IMR-90 (cell line): ENCODE results near the gene CRIM1. TPM values are rescaled to one million over a fixed set of nuclear protein-coding genes. Genes with fewer than 3 reads are reported as not detected.

Experiments
- ATAC-seq: fragments of 200-7000 bp; cut with Tn5 transposase; 2 replicates; pipeline ENCODE4 v1.9.1; 2020; ENCODE audit warnings: low read depth, mild to moderate bottlenecking, moderate library complexity
- BruUV-seq: library from RNA; stranded (reverse); fragments of 400-500 nt; replicated peaks from 2 replicates; lab custom pipeline; 2021; lab: Mats Ljungman, UMichigan
- CTCF ChIA-PET: fragments of 300-600 bp; formaldehyde crosslinking; extraction: SDS; loops from one replicate; lab custom pipeline; 2021; ENCODE audit warnings: antibody characterized with exemption; lab: Yijun Ruan, JAX
- POLR2A ChIA-PET: fragments of 300-600 bp; sonication (Branson Sonifier 250); formaldehyde crosslinking; loops from one replicate; lab custom pipeline; 2022; ENCODE audit warnings: antibody characterized with exemption; ENCODE audit not compliant: unreplicated experiment; lab: Charles Lee
- DNase-seq: peaks from one replicate; pipeline ENCODE4 v3.0.0; 2013
- H2AFZ ChIP-seq: replicated peaks from 2 replicates; pipeline ENCODE3; 2013; ENCODE audit warnings: low read length, mild to moderate bottlenecking; ENCODE audit not compliant: poor library complexity
- H2AK5ac ChIP-seq: 2 replicates; pipeline ENCODE4 v1.6.1; 2013; ENCODE audit warnings: low read depth, low read length, inconsistent platforms
- H2AK9ac ChIP-seq: replicated peaks from 2 replicates; pipeline ENCODE3; 2013; ENCODE audit warnings: mild to moderate bottlenecking, low read depth, low read length, moderate library complexity; ENCODE audit not compliant: poor library complexity
- H2BK120ac ChIP-seq: 2 replicates; pipeline ENCODE4 v1.6.1; 2013; ENCODE audit warnings: low read depth, low read length, inconsistent platforms
- H2BK15ac ChIP-seq: 3 replicates; pipeline ENCODE4 v1.6.1; 2013; ENCODE audit warnings: low read depth, low read length, inconsistent platforms
- H2BK20ac ChIP-seq: 2 replicates; pipeline ENCODE4 v1.6.1; 2013; ENCODE audit warnings: low read depth, mild to moderate bottlenecking, inconsistent platforms, low read length, moderate library complexity
- H2BK5ac ChIP-seq: 2 replicates; pipeline ENCODE4 v1.6.1; 2013; ENCODE audit warnings: mild to moderate bottlenecking, low read depth, low read length, inconsistent platforms; ENCODE audit not compliant: poor library complexity, severe bottlenecking
- H3K14ac ChIP-seq: replicated peaks from 2 replicates; pipeline ENCODE4 v1.6.1; 2013; ENCODE audit warnings: low read depth, low read length, inconsistent platforms
- H3K18ac ChIP-seq: 2 replicates; pipeline ENCODE4 v1.6.1; 2013; ENCODE audit warnings: low read depth, low read length, control low read depth
- H3K23ac ChIP-seq: 2 replicates; pipeline ENCODE4 v1.6.1; 2013; ENCODE audit warnings: low read depth, low read length, inconsistent platforms
- H3K27ac ChIP-seq: 2 replicates; pipeline ENCODE4 v1.5.1; 2013; ENCODE audit warnings: mild to moderate bottlenecking, control low read depth, low read length; ENCODE audit not compliant: insufficient read depth
- H3K27me3 ChIP-seq: 2 replicates; pipeline ENCODE4 v1.6.1; 2013; ENCODE audit warnings: low read length; ENCODE audit not compliant: control insufficient read depth, insufficient read depth
- H3K36me3 ChIP-seq: 2 replicates; pipeline ENCODE4 v1.6.1; 2013; ENCODE audit warnings: low read length, mixed read lengths; ENCODE audit not compliant: control insufficient read depth, insufficient read depth
- H3K4ac ChIP-seq: 2 replicates; pipeline ENCODE4 v1.6.1; 2013; ENCODE audit warnings: low read depth, low read length, inconsistent platforms
- H3K4me1 ChIP-seq: 2 replicates; pipeline ENCODE4 v1.6.1; 2013; ENCODE audit warnings: low read length, mixed read lengths; ENCODE audit not compliant: control insufficient read depth, insufficient read depth
- H3K4me2 ChIP-seq: 2 replicates; pipeline ENCODE4 v1.6.1; 2013; ENCODE audit warnings: low read depth, mild to moderate bottlenecking, control low read depth, low read length, moderate library complexity
- H3K4me3 ChIP-seq: 2 replicates; pipeline ENCODE4 v1.5.1; 2013; ENCODE audit warnings: low read depth, mild to moderate bottlenecking, control low read depth, low read length, moderate library complexity; ENCODE audit not compliant: insufficient read depth
- H3K56ac ChIP-seq: 2 replicates; pipeline ENCODE4 v1.6.1; 2013; ENCODE audit warnings: low read length, inconsistent platforms; ENCODE audit not compliant: insufficient read depth; ENCODE audit errors: extremely low read depth
- H3K79me1 ChIP-seq, 2 experiments: 2 replicates each; pipeline ENCODE4 v1.6.1; 2013; ENCODE audit warnings: low read length in 2 of 2, inconsistent platforms in 1 of 2, low read depth in 1 of 2
- H3K9ac ChIP-seq: 2 replicates; pipeline ENCODE4 v1.6.1; 2013; ENCODE audit warnings: low read depth, low read length, control low read depth
- H3K9me1 ChIP-seq: 2 replicates; pipeline ENCODE4 v1.6.1; 2013; ENCODE audit warnings: low read length, inconsistent platforms; ENCODE audit not compliant: insufficient read depth
- H3K9me3 ChIP-seq: 2 replicates; pipeline ENCODE4 v1.6.1; 2013; ENCODE audit warnings: low read length; ENCODE audit not compliant: control insufficient read depth, insufficient read depth
- H4K20me1 ChIP-seq: 2 replicates; pipeline ENCODE4 v1.6.1; 2013; ENCODE audit warnings: low read length, inconsistent platforms; ENCODE audit not compliant: insufficient read depth
- H4K5ac ChIP-seq: 2 replicates; pipeline ENCODE4 v1.6.1; 2013; ENCODE audit warnings: mild to moderate bottlenecking, low read depth, low read length, control low read depth
- H4K8ac ChIP-seq, 2 experiments: 2 replicates each; pipeline ENCODE4 v1.6.1; 2013; ENCODE audit warnings: low read depth in 2 of 2, low read length in 2 of 2, control low read depth in 1 of 2, inconsistent platforms in 1 of 2
- H4K91ac ChIP-seq: 2 replicates; pipeline ENCODE4 v1.6.1; 2013; ENCODE audit warnings: low read depth, low read length, inconsistent platforms; ENCODE audit not compliant: insufficient read depth
- BHLHE40 ChIP-seq: fragments of 150-350 bp; IDR thresholded peaks from 2 replicates; pipeline ENCODE4 v1.6.1; 2016; ENCODE audit warnings: mild to moderate bottlenecking, low read depth, low read length
- CEBPB ChIP-seq: IDR thresholded peaks from 2 replicates; pipeline ENCODE4 v1.6.1; 2012; ENCODE audit warnings: low read depth, low read length, improper control_type of control experiment
- CHD1 ChIP-seq: IDR thresholded peaks from 2 replicates; pipeline ENCODE4 v1.6.1; 2012; ENCODE audit warnings: low read depth, low read length, improper control_type of control experiment
- ELK1 ChIP-seq: fragments of 150-350 bp; IDR thresholded peaks from 2 replicates; pipeline ENCODE4 v1.6.1; 2016; ENCODE audit warnings: low read depth, mild to moderate bottlenecking, low read length, moderate library complexity, borderline replicate concordance
- FOS ChIP-seq: fragments of 150-350 bp; IDR thresholded peaks from 2 replicates; pipeline ENCODE4 v1.6.1; 2016; ENCODE audit warnings: low read depth, low read length
- MAFK ChIP-seq: IDR thresholded peaks from 2 replicates; pipeline ENCODE4 v1.6.1; 2012; ENCODE audit warnings: low read depth, low read length, improper control_type of control experiment
- MAZ ChIP-seq: IDR thresholded peaks from 2 replicates; pipeline ENCODE4 v1.6.1; 2012; ENCODE audit warnings: low read depth, mild to moderate bottlenecking, low read length, improper control_type of control experiment, moderate library complexity, borderline replicate concordance
- MXI1 ChIP-seq: IDR thresholded peaks from 2 replicates; pipeline ENCODE4 v1.6.1; 2012; ENCODE audit warnings: low read depth, mild to moderate bottlenecking, low read length, moderate library complexity, borderline replicate concordance
- NFE2L2 ChIP-seq: fragments of 150-350 bp; IDR thresholded peaks from 2 replicates; pipeline ENCODE4 v1.6.1; 2016; ENCODE audit warnings: low read depth, mild to moderate bottlenecking, low read length
- POLR2A ChIP-seq: IDR thresholded peaks from 2 replicates; pipeline ENCODE4 v1.6.1; 2012; ENCODE audit warnings: mild to moderate bottlenecking, low read depth, low read length
- RAD21 ChIP-seq: IDR thresholded peaks from 2 replicates; pipeline ENCODE4 v1.6.1; 2012; ENCODE audit warnings: low read length, improper control_type of control experiment
- RCOR1 ChIP-seq: IDR thresholded peaks from 2 replicates; pipeline ENCODE4 v1.6.1; 2012; ENCODE audit warnings: mild to moderate bottlenecking, low read length, improper control_type of control experiment; ENCODE audit not compliant: insufficient replicate concordance
- RFX5 ChIP-seq: IDR thresholded peaks from 2 replicates; pipeline ENCODE4 v1.8.0; 2012; ENCODE audit warnings: low read depth, mild to moderate bottlenecking, low read length, moderate library complexity
- SMC3 ChIP-seq: fragments of 150-350 bp; IDR thresholded peaks from 2 replicates; pipeline ENCODE4 v1.6.1; 2016; ENCODE audit warnings: low read depth, mild to moderate bottlenecking, antibody characterized with exemption, low read length, moderate library complexity
- USF2 ChIP-seq: fragments of 150-350 bp; IDR thresholded peaks from 2 replicates; pipeline ENCODE4 v1.6.1; 2017; ENCODE audit warnings: mild to moderate bottlenecking, antibody characterized with exemption, low read length, low read depth
- WGBS, 2 experiments: methylation state at CpG; one replicate each; pipeline versions ENCODE4 v1.1.5 to v1.1.7; 2013; ENCODE audit warnings: missing lambda C conversion rate in 2 of 2; ENCODE audit not compliant: insufficient read length in 1 of 2; ENCODE audit errors: extremely low coverage in 2 of 2; 5-methylcytosine and 5-hydroxymethylcytosine counted together
- dilution Hi-C: fragments of 300-500 bp; cut with HindIII; formaldehyde crosslinking; loops from one replicate; pipeline ENCODE4 v1.14.3; 2018; ENCODE audit warnings: low sequenced_read_pairs; ENCODE audit not compliant: unreplicated experiment
- in situ Hi-C: fragments of 300-500 bp; cut with MboI; formaldehyde crosslinking; loops from 3 replicates; pipeline ENCODE4 v1.14.3; 2019; ENCODE audit warnings: low sequenced_read_pairs, inconsistent platforms, mixed read lengths
- intact Hi-C: fragments of 100-400 bp; cut with micrococcal nuclease; formaldehyde crosslinking; loops from 2 replicates; pipeline ENCODE4 v1.10.0; 2022
- polyA plus RNA-seq, 3 experiments: library from polyadenylated mRNA; depleted of rRNA; stranded (reverse); fragments of >200 nt; gene quantifications; 2 replicates each; pipeline ENCODE4 v1.2.3, GENCODE V29; 2012; ENCODE audit warnings: low replicate concordance in 1 of 3
- total RNA-seq: library from RNA; depleted of rRNA; stranded (reverse); fragments of >200 nt; gene quantifications from 2 replicates; pipeline ENCODE4 v1.2.3, GENCODE V29; 2012
- TF ChIP-seq, protein P1 (sequence below): conservative IDR thresholded peaks from 2 replicates; pipeline ENCODE4 v1.5.1; 2012; ENCODE audit warnings: mild to moderate bottlenecking, low read depth, low read length, improper control_type of control experiment

The CRIM1 gene
- total and polyA plus RNA-seq, 2 of the 4 experiments (the other 2 are of a cell fraction), result 285 to 490 TPM

DNA sequence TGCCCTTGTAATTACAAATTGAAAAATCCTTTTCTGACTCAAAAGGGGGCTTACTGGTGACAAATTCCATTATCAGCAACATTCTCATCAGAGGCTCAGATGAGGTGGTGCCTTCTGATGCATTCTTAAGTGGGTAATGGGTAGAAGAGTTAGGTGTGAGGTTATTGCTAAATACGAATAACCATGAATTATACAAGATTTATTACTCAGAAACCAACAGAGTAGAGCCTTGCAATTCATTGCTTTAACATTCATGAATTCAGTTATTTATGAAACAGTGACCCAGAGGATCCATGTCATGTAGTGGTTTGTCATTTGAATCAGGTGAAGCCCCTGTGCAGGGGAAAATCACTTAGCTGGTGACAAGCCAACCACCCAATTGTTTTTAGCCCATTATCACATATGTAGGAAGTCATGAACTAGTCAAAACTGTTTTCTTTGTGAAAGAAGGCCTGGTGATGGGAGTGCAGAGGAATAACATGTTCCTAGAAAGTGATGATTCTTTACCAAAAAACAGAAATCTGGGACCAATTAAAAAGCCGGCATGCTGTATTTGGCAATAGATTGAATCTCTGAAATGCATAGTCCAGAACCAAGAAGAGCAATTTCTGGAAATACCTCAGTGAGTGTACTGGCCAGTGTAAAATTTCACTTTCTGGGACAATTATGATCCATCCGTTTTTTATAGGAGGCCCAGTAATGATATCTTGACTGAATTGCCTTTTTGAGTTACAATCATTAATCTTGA lies 70.2 kb downstream of the CRIM1 start:
- H2AK9ac ChIP-seq, result no peak overlapping the region
- no peak overlapping the region for H2AK5ac ChIP-seq
- no peak for ATAC-seq
- H2BK20ac ChIP-seq, result no peak overlapping the region
- no peak for DNase-seq
- H2AFZ ChIP-seq, result no peak overlapping the region
- H4K20me1 ChIP-seq, result peaks cover 89% of the 10 kb centered on the region
- H4K91ac ChIP-seq, result no peak overlapping the region
- peaks cover 13% of the 10 kb centered on the region for H3K36me3 ChIP-seq
- H3K14ac ChIP-seq, result no peak overlapping the region
- peaks cover 35% of the 10 kb centered on the region for H3K9me1 ChIP-seq
- H2BK5ac ChIP-seq, result no peak overlapping the region
- no peak overlapping the region for H3K9ac ChIP-seq
- H3K27me3 ChIP-seq, result no peaks in the 10 kb centered on the region
- BruUV-seq, result no TSS peak
- no peak overlapping the region for H4K8ac ChIP-seq
- CTCF ChIA-PET, result interaction anchor here (1.0 kb wide), 1 partner anchor 42 kb away, joined by 3 read pairs; no protein-coding TSS in a partner anchor
- intact Hi-C loops, result no loop called here
- in situ Hi-C loops, result no loop called here
- dilution Hi-C loops, result no loop called here
- TF ChIP-seq CHD1, result no peak
- TF ChIP-seq RAD21, result no peak
- TF ChIP-seq SMC3, result no peak
- no peak for TF ChIP-seq CEBPB
- no peak for TF ChIP-seq MAFK
- no peak for TF ChIP-seq BHLHE40
- TF ChIP-seq USF2, result no peak
- TF ChIP-seq ELK1, result no peak
- TF ChIP-seq FOS, result no peak
- no peak for TF ChIP-seq RCOR1
- no peak for TF ChIP-seq MAZ
- TF ChIP-seq RFX5, result no peak
- TF ChIP-seq, protein P1, sequence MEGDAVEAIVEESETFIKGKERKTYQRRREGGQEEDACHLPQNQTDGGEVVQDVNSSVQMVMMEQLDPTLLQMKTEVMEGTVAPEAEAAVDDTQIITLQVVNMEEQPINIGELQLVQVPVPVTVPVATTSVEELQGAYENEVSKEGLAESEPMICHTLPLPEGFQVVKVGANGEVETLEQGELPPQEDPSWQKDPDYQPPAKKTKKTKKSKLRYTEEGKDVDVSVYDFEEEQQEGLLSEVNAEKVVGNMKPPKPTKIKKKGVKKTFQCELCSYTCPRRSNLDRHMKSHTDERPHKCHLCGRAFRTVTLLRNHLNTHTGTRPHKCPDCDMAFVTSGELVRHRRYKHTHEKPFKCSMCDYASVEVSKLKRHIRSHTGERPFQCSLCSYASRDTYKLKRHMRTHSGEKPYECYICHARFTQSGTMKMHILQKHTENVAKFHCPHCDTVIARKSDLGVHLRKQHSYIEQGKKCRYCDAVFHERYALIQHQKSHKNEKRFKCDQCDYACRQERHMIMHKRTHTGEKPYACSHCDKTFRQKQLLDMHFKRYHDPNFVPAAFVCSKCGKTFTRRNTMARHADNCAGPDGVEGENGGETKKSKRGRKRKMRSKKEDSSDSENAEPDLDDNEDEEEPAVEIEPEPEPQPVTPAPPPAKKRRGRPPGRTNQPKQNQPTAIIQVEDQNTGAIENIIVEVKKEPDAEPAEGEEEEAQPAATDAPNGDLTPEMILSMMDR, result no peak
- no peak for TF ChIP-seq POLR2A
- TF ChIP-seq MXI1, result no peak
- no peak for TF ChIP-seq NFE2L2
- POLR2A ChIA-PET, result no interaction called here
- peaks cover 27 to 76% of the 10 kb centered on the region in 2 experiments for H3K79me1 ChIP-seq
- H3K4ac ChIP-seq, result no peak overlapping the region
- no CpG with 5 or more reads among the region's 3 CpGs for WGBS, 2 experiments
- H3K27ac ChIP-seq, result no peak overlapping the region
- no peak overlapping the region for H3K4me3 ChIP-seq
- no peak overlapping the region for H4K5ac ChIP-seq
- H3K9me3 ChIP-seq, result no peaks in the 10 kb centered on the region
- no peak overlapping the region for H3K23ac ChIP-seq
- peaks cover 28% of the 10 kb centered on the region for H3K4me1 ChIP-seq
- H2BK120ac ChIP-seq, result no peak overlapping the region
- H3K18ac ChIP-seq, result no peak overlapping the region
- H3K4me2 ChIP-seq, result no peak overlapping the region
- H2BK15ac ChIP-seq, result no peak overlapping the region
- H3K56ac ChIP-seq, result no peak overlapping the region
